T-helper 17 cell (primary cell): ENCODE measurements around the gene PLSCR2. TPM values are rescaled to one million over a fixed set of nuclear protein-coding genes. Genes with fewer than 3 reads are reported as not detected.
"Not testable (repeated sequence)": the region's sequence is repeated elsewhere in the genome, so short reads cannot be mapped to it uniquely, and the experiment has no call there.

Experiments used
- ATAC-seq: fragments of 150-1000 bp; cut with Tn5 transposase; 2 replicates; pipeline ENCODE4 v1.10.0; 2021; ENCODE audit warnings: mild to moderate bottlenecking, moderate library complexity
- DNase-seq, 3 donors: peaks; one replicate each; pipeline versions ENCODE4 v3.0.0 to v3.0.0-alpha.2; 2020 to 2021
- H3K9me3 ChIP-seq: one replicate; pipeline ENCODE4 v1.7.0; 2013; ENCODE audit warnings: low read length, mild to moderate bottlenecking; ENCODE audit not compliant: control insufficient read depth, poor library complexity, severe bottlenecking
- H3K27ac Mint-ChIP-seq: one replicate; pipeline ENCODE4 v1.8.0; 2022; ENCODE audit warnings: mild to moderate bottlenecking, moderate library complexity, mixed read lengths
- H3K27me3 Mint-ChIP-seq: one replicate; pipeline ENCODE4 v1.8.0; 2022; ENCODE audit warnings: mixed read lengths
- H3K36me3 Mint-ChIP-seq: one replicate; pipeline ENCODE4 v1.8.0; 2022; ENCODE audit warnings: low read depth, mixed read lengths
- H3K4me1 Mint-ChIP-seq: one replicate; pipeline ENCODE4 v1.8.0; 2022; ENCODE audit warnings: mild to moderate bottlenecking, mixed read lengths
- H3K4me3 Mint-ChIP-seq: one replicate; pipeline ENCODE4 v1.8.0; 2022; ENCODE audit warnings: mild to moderate bottlenecking, moderate library complexity, mixed read lengths
- total RNA-seq, 4 donors: library from RNA in 2 of 4; stranded (reverse) in 2 of 4; gene quantifications; one replicate each; pipeline ENCODE4 v1.2.3 and lab custom pipeline; 2022 to 2026

The PLSCR2 gene
- total RNA-seq, 2 donors from 2014 or later, result not detected

DNA sequence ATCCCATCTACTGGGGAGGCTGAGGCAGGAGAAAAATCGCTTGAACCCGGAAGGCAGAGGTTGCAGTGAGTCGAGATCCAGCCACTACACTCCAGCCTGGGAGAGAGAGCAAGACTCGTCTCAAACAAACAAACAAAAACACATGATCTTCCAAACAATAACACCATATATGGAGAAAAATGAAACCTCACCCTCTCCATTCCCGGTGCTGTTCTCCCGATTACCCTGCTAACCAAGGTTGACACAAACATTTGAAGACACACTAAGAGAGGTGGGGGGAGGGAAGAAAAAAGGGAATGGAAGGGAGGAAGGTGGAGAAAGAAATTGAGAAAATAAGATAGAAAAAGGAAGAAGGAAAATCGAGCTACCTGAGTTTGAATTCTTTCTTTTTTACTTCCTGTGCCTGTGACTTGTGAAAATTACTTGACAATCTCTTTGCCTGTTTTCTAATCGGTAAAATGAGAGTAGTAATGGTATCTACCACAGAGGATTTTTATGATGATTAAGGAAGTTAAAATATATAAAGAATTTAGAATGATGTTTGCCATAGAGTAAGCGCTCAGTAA, 1.1 kb upstream of the PLSCR2 start:
- DNase-seq (no peak), ATAC-seq (no peak)
- H3K27me3 Mint-ChIP-seq, result peaks cover 18% of the 10 kb centered on the region
- H3K27ac Mint-ChIP-seq, result peak overlapping the region; percentile 86
- no peaks in the 10 kb centered on the region for H3K36me3 Mint-ChIP-seq
- peak overlapping the region; percentile 86 for H3K4me3 Mint-ChIP-seq
- no peaks in the 10 kb centered on the region for H3K9me3 ChIP-seq
- peaks cover 5% of the 10 kb centered on the region for H3K4me1 Mint-ChIP-seq

DNA sequence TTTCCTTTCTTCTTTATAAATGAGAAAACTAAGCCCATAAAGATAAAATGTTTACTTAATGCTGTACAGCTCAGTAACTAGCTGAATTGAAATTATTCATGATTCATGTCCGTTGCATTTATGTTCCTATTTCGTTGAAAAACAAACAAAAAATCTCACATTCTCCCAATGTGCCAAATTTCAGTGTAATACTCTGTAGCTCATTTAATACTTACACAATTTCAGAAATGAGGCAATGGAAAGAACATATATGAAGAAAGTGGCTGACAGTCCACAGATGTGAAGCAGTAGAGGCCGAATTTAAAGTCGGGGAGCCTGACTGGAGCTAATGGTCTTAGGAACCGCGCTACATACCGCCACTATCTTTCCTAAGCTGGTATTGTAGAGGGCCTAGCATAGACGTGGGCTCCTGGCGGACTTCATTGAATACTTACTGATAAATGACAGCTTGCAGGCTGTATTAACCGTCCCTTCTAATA, 651 bp downstream of the PLSCR2 start:
- no peaks in the 10 kb centered on the region for H3K9me3 ChIP-seq
- Mint-ChIP-seq H3K4me1 (peaks cover 2% of the 10 kb centered on the region), H3K27ac (peak overlapping the region; percentile 86), H3K4me3 (peak overlapping the region; percentile 86), H3K36me3 (no peaks in the 10 kb centered on the region), H3K27me3 (peaks cover 2% of the 10 kb centered on the region)
- DNase-seq (no peak), ATAC-seq (no peak)

DNA sequence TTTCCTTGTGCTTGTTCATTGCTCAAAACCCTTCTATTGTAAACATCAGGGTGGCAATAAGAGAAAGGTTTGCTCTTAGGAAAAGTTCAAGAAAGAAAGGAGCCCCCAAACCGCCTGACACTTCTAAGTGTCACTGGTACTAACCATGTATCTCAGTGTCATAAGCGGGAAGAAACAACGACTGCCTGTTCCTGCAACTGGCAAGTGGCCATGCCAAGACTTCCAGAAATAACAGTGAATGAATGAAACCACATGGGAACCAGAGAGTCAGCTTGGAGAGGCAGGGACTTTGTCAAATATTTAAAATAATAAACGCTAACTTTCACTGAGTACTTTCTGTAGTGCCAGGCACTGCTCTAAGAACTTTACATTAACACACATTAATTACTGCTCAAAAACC, 1.1 kb downstream of the PLSCR2 start:
- H3K27ac Mint-ChIP-seq, result no peak overlapping the region
- no peak overlapping the region for H3K4me3 Mint-ChIP-seq
- H3K27me3 Mint-ChIP-seq, result no peaks in the 10 kb centered on the region
- ATAC-seq, result no peak
- H3K36me3 Mint-ChIP-seq, result no peaks in the 10 kb centered on the region
- no peak for DNase-seq
- no peaks in the 10 kb centered on the region for H3K9me3 ChIP-seq
- peaks cover 2% of the 10 kb centered on the region for H3K4me1 Mint-ChIP-seq

DNA sequence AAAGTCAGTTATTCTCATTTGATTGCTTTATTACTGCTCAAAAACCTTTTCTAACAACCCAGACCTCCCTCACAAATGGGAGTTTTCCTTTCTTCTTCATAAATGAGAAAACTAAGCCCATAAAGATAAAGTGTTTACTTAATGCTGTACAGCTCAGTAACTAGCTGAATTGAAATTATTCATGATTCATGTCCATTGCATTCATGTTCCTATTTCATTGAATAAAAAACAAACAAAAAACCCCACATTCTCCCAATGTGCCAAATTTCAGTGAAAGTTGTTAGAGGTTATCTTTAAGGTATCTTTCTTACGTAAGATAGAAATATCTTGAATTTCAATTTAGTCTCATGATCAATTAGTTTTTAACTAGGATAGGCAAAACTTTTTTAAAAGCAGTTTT, 2.8 kb downstream of the PLSCR2 start:
- Mint-ChIP-seq H3K4me3 (no peak overlapping the region), H3K4me1 (peaks cover 2% of the 10 kb centered on the region), H3K27ac (no peak overlapping the region), H3K27me3 (no peaks in the 10 kb centered on the region), H3K36me3 (no peaks in the 10 kb centered on the region)
- ATAC-seq, result no peak
- DNase-seq, result no peak
- no peaks in the 10 kb centered on the region for H3K9me3 ChIP-seq

DNA sequence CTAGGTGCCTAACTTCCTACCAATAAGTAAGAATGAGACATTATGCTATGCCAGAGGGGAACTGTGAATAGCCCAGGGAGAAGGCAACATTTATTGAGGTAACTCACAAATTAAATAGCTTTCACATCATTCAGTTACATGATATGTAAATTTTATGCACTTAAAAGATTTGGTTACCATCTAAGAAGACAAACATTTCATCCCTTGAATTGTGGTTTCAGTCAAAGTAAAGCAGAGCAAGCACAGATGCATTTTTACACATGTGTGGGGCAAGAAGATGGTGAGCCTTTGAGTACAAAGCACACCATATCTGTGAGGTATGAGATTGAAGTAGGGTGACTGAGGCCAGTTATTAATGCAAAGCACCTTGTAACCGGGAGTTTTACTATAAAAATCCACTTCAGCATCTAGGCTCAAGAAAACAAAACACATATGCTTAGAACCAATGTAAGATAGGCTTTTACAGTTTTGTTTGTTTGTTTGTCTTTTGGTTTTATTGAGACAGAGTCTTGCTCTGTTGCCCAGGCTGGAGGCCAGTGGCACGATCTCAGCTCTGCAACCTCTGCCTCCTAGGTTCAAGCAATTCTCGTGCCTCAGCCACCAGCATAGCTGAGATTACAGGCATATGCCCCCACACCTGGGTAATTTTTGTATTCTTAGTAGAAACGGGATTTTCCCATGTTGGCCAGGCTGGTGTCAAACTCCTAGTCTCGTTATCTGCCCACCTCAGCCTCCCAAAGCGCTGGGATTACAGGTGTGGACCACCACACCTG, 3.5 kb downstream of the PLSCR2 start:
- peaks cover 2% of the 10 kb centered on the region for H3K4me1 Mint-ChIP-seq
- no peaks in the 10 kb centered on the region for H3K27me3 Mint-ChIP-seq
- peaks cover 3% of the 10 kb centered on the region for H3K36me3 Mint-ChIP-seq
- H3K27ac Mint-ChIP-seq, result no peak overlapping the region
- H3K9me3 ChIP-seq, result no peaks in the 10 kb centered on the region
- DNase-seq, result no peak
- no peak for ATAC-seq
- H3K4me3 Mint-ChIP-seq, result no peak overlapping the region

DNA sequence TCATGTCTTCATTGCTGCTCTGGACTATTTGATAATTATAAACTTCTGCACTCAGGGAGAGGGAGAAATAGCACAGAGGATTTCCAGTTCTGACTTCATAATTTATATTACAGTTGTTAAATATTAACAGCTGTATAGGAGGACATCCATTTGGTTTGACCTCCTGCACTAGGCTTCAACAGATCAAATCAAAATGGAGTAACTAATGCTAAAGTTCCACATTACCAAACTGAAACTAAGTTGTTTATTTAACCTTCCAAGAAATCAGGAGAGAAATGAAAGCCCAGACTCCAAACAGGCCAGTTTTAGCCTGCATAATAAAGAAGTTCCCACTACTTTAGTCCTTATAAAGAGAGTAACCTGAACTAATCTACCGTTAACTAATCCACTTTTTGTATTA, 4.6 kb downstream of the PLSCR2 start:
- H3K27me3 Mint-ChIP-seq, result no peaks in the 10 kb centered on the region
- peak overlapping the region; percentile 24 for H3K27ac Mint-ChIP-seq
- no peak for ATAC-seq

DNA sequence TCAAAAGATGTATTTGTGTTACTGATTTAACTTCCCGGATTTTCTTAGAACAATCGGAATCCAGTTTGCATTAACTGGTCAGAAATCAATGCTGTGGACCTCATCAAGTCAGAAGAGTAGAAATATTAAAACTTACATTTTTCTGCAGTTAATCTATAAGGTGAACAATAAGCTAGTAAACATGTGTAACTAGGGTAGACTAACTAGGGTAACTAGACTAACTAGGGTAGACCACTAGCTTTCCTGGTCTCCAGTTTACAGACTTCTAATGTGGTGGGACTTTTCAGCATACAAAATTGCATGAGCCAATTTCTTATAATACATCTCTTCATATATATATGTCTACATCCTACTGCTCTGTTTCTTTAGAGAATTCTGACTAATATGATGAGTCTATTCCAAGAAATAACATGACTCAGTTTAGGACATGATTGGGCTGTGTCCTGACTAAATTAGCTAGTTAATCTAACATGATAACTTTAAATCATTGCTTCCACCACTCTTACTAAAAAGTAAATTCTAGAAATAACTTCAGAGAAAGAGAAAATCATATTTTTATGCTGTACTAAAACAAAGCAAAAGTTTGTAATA, 5.3 kb downstream of the PLSCR2 start:
- no peak overlapping the region for H3K4me3 Mint-ChIP-seq
- no peaks in the 10 kb centered on the region for H3K4me1 Mint-ChIP-seq
- H3K27ac Mint-ChIP-seq, result peak overlapping the region; percentile 24
- H3K36me3 Mint-ChIP-seq, result peaks cover 3% of the 10 kb centered on the region
- no peaks in the 10 kb centered on the region for H3K27me3 Mint-ChIP-seq
- H3K9me3 ChIP-seq, result no peaks in the 10 kb centered on the region
- no peak for DNase-seq
- ATAC-seq, result no peak

More for the DNA sequence above, 4.6 kb downstream of the PLSCR2 start:
- no peaks in the 10 kb centered on the region for H3K9me3 ChIP-seq
- DNase-seq, result no peak
- no peaks in the 10 kb centered on the region for H3K4me1 Mint-ChIP-seq
- peaks cover 3% of the 10 kb centered on the region for H3K36me3 Mint-ChIP-seq
- no peak overlapping the region for H3K4me3 Mint-ChIP-seq

DNA sequence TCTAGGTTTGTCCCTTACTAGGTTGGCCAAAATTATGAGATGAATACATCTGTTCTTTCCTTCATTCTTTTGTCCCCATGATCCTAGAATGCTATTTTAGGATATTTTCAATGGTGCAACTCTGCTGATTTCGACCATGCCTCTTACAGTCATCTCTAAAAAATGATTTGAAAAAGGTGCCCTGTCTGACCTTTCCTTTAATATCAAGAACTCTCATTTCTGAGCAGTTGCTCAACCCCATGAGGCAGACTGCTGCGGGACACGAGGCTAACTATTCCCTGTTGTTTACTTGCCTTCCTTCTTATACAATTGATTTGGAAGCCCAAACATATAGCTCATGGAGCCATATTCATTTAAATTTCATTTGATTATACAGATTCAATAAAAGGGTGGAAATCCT, 14.6 kb downstream of the PLSCR2 start:
- no peak overlapping the region for H3K4me3 Mint-ChIP-seq
- H3K36me3 Mint-ChIP-seq, result peaks cover 2% of the 10 kb centered on the region
- no peaks in the 10 kb centered on the region for H3K4me1 Mint-ChIP-seq
- H3K9me3 ChIP-seq, result no peaks in the 10 kb centered on the region
- DNase-seq (no peak), ATAC-seq (no peak)
- peaks cover 5% of the 10 kb centered on the region for H3K27me3 Mint-ChIP-seq
- H3K27ac Mint-ChIP-seq, result no peak overlapping the region

DNA sequence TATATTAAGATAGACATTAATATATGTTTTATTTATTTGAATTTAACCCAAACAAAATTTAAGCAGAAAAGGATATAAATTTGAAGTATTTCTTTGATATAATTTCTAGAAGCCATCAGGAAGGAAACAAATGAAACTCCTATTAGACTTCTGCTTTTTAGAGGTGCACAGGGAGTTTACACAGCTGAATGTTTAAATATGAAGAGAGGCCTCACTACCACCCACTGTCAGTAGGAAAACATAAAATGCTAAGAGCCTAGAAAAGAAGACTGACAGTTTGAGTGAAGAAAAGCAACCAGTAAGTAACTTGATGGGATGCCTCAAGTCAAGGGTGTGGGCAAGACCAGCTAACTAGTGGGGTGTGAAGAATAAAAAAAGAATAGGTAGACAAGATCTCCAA, 19.7 kb downstream of the PLSCR2 start:
- H3K9me3 ChIP-seq, result no peaks in the 10 kb centered on the region
- no peaks in the 10 kb centered on the region for H3K27me3 Mint-ChIP-seq
- H3K27ac Mint-ChIP-seq, result no peak overlapping the region
- DNase-seq (no peak), ATAC-seq (no peak)
- no peak overlapping the region for H3K4me3 Mint-ChIP-seq
- H3K36me3 Mint-ChIP-seq, result no peaks in the 10 kb centered on the region
- no peaks in the 10 kb centered on the region for H3K4me1 Mint-ChIP-seq

DNA sequence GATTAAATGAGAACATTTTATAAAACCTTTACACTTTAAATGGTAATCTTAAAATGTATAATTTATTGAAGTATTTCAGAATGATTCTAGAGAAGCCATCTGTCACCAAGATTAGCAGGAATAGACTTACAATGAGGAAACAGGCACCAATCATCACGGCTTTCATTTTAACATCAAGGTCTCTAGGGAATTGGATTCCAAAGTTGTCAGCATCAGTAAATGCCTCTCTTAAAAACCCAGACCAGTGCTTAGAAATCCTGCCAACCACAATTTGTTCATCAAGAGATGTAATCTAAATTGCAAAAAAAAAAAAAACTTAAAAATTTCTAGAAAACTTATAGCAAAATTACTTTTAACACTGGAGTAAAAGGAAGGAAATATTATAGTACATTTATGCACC, 20.3 kb downstream of the PLSCR2 start:
- DNase-seq (no peak), ATAC-seq (no peak)
- H3K27ac Mint-ChIP-seq, result no peak overlapping the region
- no peaks in the 10 kb centered on the region for H3K4me1 Mint-ChIP-seq
- no peaks in the 10 kb centered on the region for H3K27me3 Mint-ChIP-seq
- H3K9me3 ChIP-seq, result no peaks in the 10 kb centered on the region
- no peaks in the 10 kb centered on the region for H3K36me3 Mint-ChIP-seq
- no peak overlapping the region for H3K4me3 Mint-ChIP-seq

DNA sequence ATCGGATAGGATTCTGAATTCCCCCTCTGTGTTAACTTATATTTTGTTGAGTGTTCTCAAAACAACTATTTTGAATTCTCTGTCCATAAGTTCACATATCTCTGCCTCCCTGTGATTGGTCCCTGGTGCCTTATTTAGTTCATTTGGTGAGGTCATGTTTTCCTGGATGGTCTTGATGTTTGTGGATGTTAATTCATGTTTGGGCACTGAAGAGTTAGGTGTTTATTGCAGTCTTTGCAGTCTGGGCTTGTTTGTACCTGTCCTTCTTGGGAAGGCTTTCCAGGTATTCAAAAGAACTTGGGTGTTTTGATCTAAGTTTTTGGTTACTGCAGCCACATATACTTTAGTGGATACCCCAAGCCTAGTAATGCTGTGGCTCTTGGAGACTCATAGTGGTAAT, 23.3 kb downstream of the PLSCR2 start:
- no peaks in the 10 kb centered on the region for H3K9me3 ChIP-seq
- Mint-ChIP-seq H3K27ac (no peak overlapping the region), H3K4me3 (no peak overlapping the region), H3K4me1 (no peaks in the 10 kb centered on the region), H3K27me3 (no peaks in the 10 kb centered on the region), H3K36me3 (no peaks in the 10 kb centered on the region)
- DNase-seq (no peak), ATAC-seq (no peak)

DNA sequence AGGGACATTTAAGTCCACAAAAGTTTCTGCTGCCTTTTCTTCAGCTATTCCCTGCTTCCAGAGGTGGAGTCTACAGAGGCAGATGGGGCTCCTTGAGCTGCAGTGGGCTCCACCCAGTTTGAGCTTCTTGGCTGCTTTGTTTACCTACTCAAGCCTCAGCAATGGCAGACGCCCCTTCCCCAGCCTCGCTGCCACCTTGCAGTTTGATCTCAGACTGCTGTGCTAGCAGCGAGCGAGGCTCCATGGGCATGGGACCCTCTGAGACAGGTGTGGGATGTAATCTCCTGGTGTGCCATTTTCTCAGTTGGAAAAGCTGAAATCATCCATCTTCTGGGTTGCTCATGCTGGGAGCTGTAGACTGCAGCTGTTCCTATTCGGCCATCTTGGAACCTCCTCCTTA, 29.1 kb downstream of the PLSCR2 start:
- H3K9me3 ChIP-seq, H3K4me3 Mint-ChIP-seq, DNase-seq, H3K27ac Mint-ChIP-seq, H3K27me3 Mint-ChIP-seq, ATAC-seq, H3K4me1 Mint-ChIP-seq, H3K36me3 Mint-ChIP-seq: not testable (repeated sequence)

DNA sequence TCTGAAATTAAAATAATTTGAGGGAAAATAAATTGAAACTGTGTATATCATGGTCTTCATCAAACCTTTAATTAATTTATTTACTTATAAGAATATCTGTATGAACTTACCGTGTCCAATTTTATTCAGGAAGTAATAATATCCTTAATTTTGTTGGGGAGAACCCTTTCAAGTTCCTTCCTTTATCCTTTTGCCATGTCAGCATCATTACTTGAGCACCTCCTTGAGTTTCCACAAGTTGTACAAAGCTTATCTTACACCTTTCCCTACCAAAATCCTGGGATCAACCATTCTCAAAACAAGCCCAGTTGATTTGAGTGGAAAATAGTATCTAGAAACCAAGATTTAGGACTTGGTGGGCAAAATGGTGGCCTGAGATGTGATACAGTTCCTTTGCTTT, 37.3 kb downstream of the PLSCR2 start:
- ATAC-seq, result no peak
- H3K9me3 ChIP-seq, result no peaks in the 10 kb centered on the region
- Mint-ChIP-seq H3K4me3 (no peak overlapping the region), H3K36me3 (peaks cover 2% of the 10 kb centered on the region), H3K4me1 (no peaks in the 10 kb centered on the region), H3K27ac (no peak overlapping the region), H3K27me3 (no peaks in the 10 kb centered on the region)
- no peak for DNase-seq

DNA sequence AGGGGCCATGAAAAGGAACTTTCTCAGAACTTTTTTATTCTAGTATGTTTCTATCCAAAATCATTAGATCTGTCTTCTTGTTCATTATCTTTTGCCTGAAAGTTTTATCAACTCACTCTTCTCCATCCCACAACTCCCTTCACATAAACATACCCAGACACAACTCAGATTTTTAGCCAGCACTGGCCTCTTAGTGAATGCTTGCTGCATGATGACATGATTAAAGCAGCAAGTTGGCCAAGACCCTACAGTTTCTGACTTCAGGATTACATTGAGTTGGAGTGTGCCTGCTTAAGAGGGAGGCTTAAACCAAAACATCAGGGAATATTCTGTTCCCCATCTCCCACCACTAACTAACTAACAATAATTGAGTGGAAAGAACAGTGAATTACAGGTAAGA, 38.1 kb downstream of the PLSCR2 start:
- H3K4me3 Mint-ChIP-seq, result no peak overlapping the region
- ATAC-seq (no peak), DNase-seq (no peak)
- no peaks in the 10 kb centered on the region for H3K4me1 Mint-ChIP-seq
- H3K27ac Mint-ChIP-seq, result no peak overlapping the region
- no peaks in the 10 kb centered on the region for H3K27me3 Mint-ChIP-seq
- peaks cover 2% of the 10 kb centered on the region for H3K36me3 Mint-ChIP-seq
- H3K9me3 ChIP-seq, result no peaks in the 10 kb centered on the region
